GM23248 (cell line): ENCODE measurements around the gene VWA1. TPM values are rescaled to one million over a fixed set of nuclear protein-coding genes. Genes with fewer than 3 reads are reported as not detected.
"Not testable (repeated sequence)": the region's sequence is repeated elsewhere in the genome, so short reads cannot be mapped to it uniquely, and the experiment has no call there.

Source experiments
- DNase-seq: peaks from one replicate; pipeline ENCODE4 v3.0.0-alpha.2; 2015
- H2AFZ ChIP-seq: fragments of 200-600 bp; sonication (generic); 2 replicates; pipeline ENCODE4 v1.6.1; 2016; ENCODE audit warnings: antibody characterized with exemption
- H3F3A ChIP-seq: fragments of 200-600 bp; sonication (generic); 2 replicates; pipeline ENCODE4 v1.6.1; 2016; ENCODE audit warnings: mild to moderate bottlenecking, antibody characterized with exemption, mixed run types; ENCODE audit not compliant: insufficient read depth
- H3K27ac ChIP-seq: fragments of 200-600 bp; sonication (generic); 2 replicates; pipeline ENCODE4 v1.5.1; 2016; ENCODE audit warnings: mild to moderate bottlenecking
- H3K27me3 ChIP-seq: fragments of 200-600 bp; sonication (generic); replicated peaks from 2 replicates; pipeline ENCODE4 v1.6.1; 2016; ENCODE audit warnings: mild to moderate bottlenecking; ENCODE audit not compliant: insufficient read depth
- H3K36me3 ChIP-seq: fragments of 200-600 bp; sonication (generic); 2 replicates; pipeline ENCODE4 v1.6.1; 2016; ENCODE audit warnings: low read depth, mild to moderate bottlenecking
- H3K4me1 ChIP-seq: fragments of 200-600 bp; sonication (generic); 2 replicates; pipeline ENCODE4 v1.6.1; 2016; ENCODE audit warnings: mild to moderate bottlenecking; ENCODE audit not compliant: insufficient read depth
- H3K4me2 ChIP-seq: fragments of 200-600 bp; sonication (generic); one replicate; pipeline ENCODE4 v1.6.1; 2016; ENCODE audit warnings: mild to moderate bottlenecking; ENCODE audit not compliant: unreplicated experiment
- H3K4me3 ChIP-seq: fragments of 200-600 bp; sonication (generic); 2 replicates; pipeline ENCODE4 v1.5.1; 2016; ENCODE audit warnings: mild to moderate bottlenecking
- H3K79me2 ChIP-seq: fragments of 200-600 bp; sonication (generic); 2 replicates; pipeline ENCODE4 v1.6.1; 2016; ENCODE audit warnings: mild to moderate bottlenecking; ENCODE audit not compliant: insufficient read depth
- H3K9ac ChIP-seq: fragments of 200-600 bp; sonication (generic); 2 replicates; pipeline ENCODE4 v1.6.1; 2016; ENCODE audit warnings: mild to moderate bottlenecking
- H3K9me2 ChIP-seq: fragments of 200-600 bp; sonication (generic); 2 replicates; pipeline ENCODE4 v1.6.1; 2016; ENCODE audit warnings: mixed run types, mild to moderate bottlenecking, moderate library complexity; ENCODE audit not compliant: insufficient read depth
- H3K9me3 ChIP-seq: fragments of 200-600 bp; sonication (generic); one replicate; pipeline ENCODE4 v1.6.1; 2017; ENCODE audit warnings: low read depth
- H4K20me1 ChIP-seq: fragments of 200-600 bp; sonication (generic); 2 replicates; pipeline ENCODE4 v1.6.0; 2016; ENCODE audit not compliant: insufficient read depth
- EZH2 ChIP-seq: fragments of 200-600 bp; sonication (generic); IDR thresholded peaks from 2 replicates; pipeline ENCODE4 v1.6.1; 2018; ENCODE audit warnings: antibody characterized with exemption, mild to moderate bottlenecking; ENCODE audit not compliant: insufficient read depth, poor library complexity, severe bottlenecking
- EZH2phosphoT487 ChIP-seq: fragments of 200-600 bp; sonication (generic); IDR thresholded peaks from 2 replicates; pipeline ENCODE4 v1.6.1; 2018; ENCODE audit warnings: antibody characterized with exemption, moderate library complexity, mild to moderate bottlenecking, low read depth; ENCODE audit not compliant: insufficient read depth
- WGBS, 2 experiments: methylation state at CpG; one replicate each; pipeline ENCODE4 v1.1.6; 2015 to 2017; ENCODE audit warnings: low lambda C conversion rate in 2 of 2, low coverage in 1 of 2; ENCODE audit errors: missing lambda C conversion rate in 2 of 2; 5-methylcytosine and 5-hydroxymethylcytosine counted together
- in situ Hi-C: fragments of 300-500 bp; cut with MboI; formaldehyde crosslinking; loops from 2 replicates; pipeline ENCODE4 v1.15.0; 2020
- polyA plus RNA-seq: library from polyadenylated mRNA; unstranded; fragments of >200 nt; fragmentation: Nextera tagmentation; extraction: Ambion mirVana; gene quantifications from 2 replicates; pipeline ENCODE4 v1.2.1, GENCODE V29; 2016
- total RNA-seq: library from RNA; depleted of rRNA; stranded (reverse); fragments of >200 nt; shearing (Covaris generic); gene quantifications from 2 replicates; pipeline ENCODE4 v1.2.3, GENCODE V29; 2014

The VWA1 gene
- total and polyA plus RNA-seq, 2 experiments from 2014 or later = 1.3 to 1.4 TPM

GRCh38 chr1:1451696-1452364, 16.3 kb downstream of the VWA1 start:
- 84 to 86% methylated on average over 22 to 26 of the region's 26 CpGs for WGBS, 2 experiments

GRCh38 chr1:1452365-1452739, 16.9 kb downstream of the VWA1 start:
- H3K4me1 ChIP-seq, in situ Hi-C loops, H3K9me3 ChIP-seq, H3K9ac ChIP-seq, H3F3A ChIP-seq, DNase-seq, H3K36me3 ChIP-seq, H3K79me2 ChIP-seq, H3K9me2 ChIP-seq, H4K20me1 ChIP-seq, H3K27ac ChIP-seq, H2AFZ ChIP-seq, H3K4me2 ChIP-seq, H3K27me3 ChIP-seq, H3K4me3 ChIP-seq: not testable (repeated sequence)
- 64 to 72% methylated on average over 8 of the region's 8 CpGs for WGBS, 2 experiments

More at GRCh38 chr1:1451696-1452364, 16.3 kb downstream of the VWA1 start:
- H3K36me3 ChIP-seq = no peaks in the 10 kb centered on the region
- no peaks in the 10 kb centered on the region for H3F3A ChIP-seq
- peaks cover 8% of the 10 kb centered on the region for H3K27me3 ChIP-seq
- no peak overlapping the region for H3K4me2 ChIP-seq
- no peaks in the 10 kb centered on the region for H3K4me1 ChIP-seq
- H3K9me3 ChIP-seq = no peaks in the 10 kb centered on the region
- no peak for TF ChIP-seq EZH2
- TF ChIP-seq EZH2phosphoT487 = no peak
- no peaks in the 10 kb centered on the region for H4K20me1 ChIP-seq
- no peak overlapping the region for H2AFZ ChIP-seq
- DNase-seq = no peak
- H3K9me2 ChIP-seq = no peaks in the 10 kb centered on the region
- H3K79me2 ChIP-seq = no peaks in the 10 kb centered on the region
- H3K27ac ChIP-seq = no peak overlapping the region
- in situ Hi-C loops = no loop called here
- H3K9ac ChIP-seq = no peak overlapping the region
- no peak overlapping the region for H3K4me3 ChIP-seq

GRCh38 chr1:1452882-1453281, 17.4 kb downstream of the VWA1 start:
- H3K79me2 ChIP-seq = no peaks in the 10 kb centered on the region
- no peaks in the 10 kb centered on the region for H4K20me1 ChIP-seq
- H3K27me3 ChIP-seq = peaks cover 8% of the 10 kb centered on the region
- no peak overlapping the region for H3K27ac ChIP-seq
- TF ChIP-seq EZH2phosphoT487 = no peak
- TF ChIP-seq EZH2 = no peak
- no peak overlapping the region for H3K9ac ChIP-seq
- in situ Hi-C loops = no loop called here
- no peaks in the 10 kb centered on the region for H3F3A ChIP-seq
- H3K9me3 ChIP-seq = no peaks in the 10 kb centered on the region
- no peaks in the 10 kb centered on the region for H3K36me3 ChIP-seq
- no peak overlapping the region for H2AFZ ChIP-seq
- DNase-seq = no peak
- H3K9me2 ChIP-seq = no peaks in the 10 kb centered on the region
- no peak overlapping the region for H3K4me2 ChIP-seq
- H3K4me1 ChIP-seq = no peaks in the 10 kb centered on the region
- H3K4me3 ChIP-seq = no peak overlapping the region
- WGBS, 2 experiments = 74 to 76% methylated on average over 15 to 16 of the region's 16 CpGs

GRCh38 chr1:1454286-1455056, 19.0 kb downstream of the VWA1 start:
- H3K79me2 ChIP-seq, H3K4me2 ChIP-seq, H3K27me3 ChIP-seq, H3K9me2 ChIP-seq, H3K4me1 ChIP-seq, H4K20me1 ChIP-seq, H3F3A ChIP-seq, DNase-seq, H3K9me3 ChIP-seq, H3K4me3 ChIP-seq, H2AFZ ChIP-seq, H3K36me3 ChIP-seq, in situ Hi-C loops, H3K27ac ChIP-seq, H3K9ac ChIP-seq: not testable (repeated sequence)
- WGBS, 2 experiments = 69 to 74% methylated on average over 19 to 34 of the region's 41 CpGs
